ENCODE results near the gene CKMT2. TPM values are rescaled to one million over a fixed set of nuclear protein-coding genes. Genes with fewer than 3 reads are reported as not detected.
"Not testable (repeated sequence)": the region's sequence is repeated elsewhere in the genome, so short reads cannot be mapped to it uniquely, and the experiment has no call there.

Gene CKMT2
- total RNA-seq, 4 donors from 2014 or later, result 5.2 to 17.0 (median 8.4) TPM

- ATAC-seq (ENCODE audit: low FRiP score) (no peak), DNase-seq (ENCODE audit: low spot score) (no peak)
- no peak for TF ChIP-seq CTCF (IDR thresholded peaks at IDR 0.05)
Observed at GRCh38 chr5:81283976-81284375, 50.9 kb downstream of the CKMT2 start.

GRCh38 chr5:81286059-81286617, 53.0 kb downstream of the CKMT2 start:
- no peak for TF ChIP-seq CTCF (IDR thresholded peaks at IDR 0.05)
- ATAC-seq (ENCODE audit: low FRiP score) (no peak), DNase-seq (ENCODE audit: low spot score) (no peak)

- DNase-seq (ENCODE audit: low spot score), result no peak
- no peak for TF ChIP-seq CTCF (IDR thresholded peaks at IDR 0.05)
- ATAC-seq (ENCODE audit: low FRiP score), result no peak
Observed at GRCh38 chr5:81288021-81288433, 54.9 kb downstream of the CKMT2 start.

GRCh38 chr5:81290146-81290545, 57.0 kb downstream of the CKMT2 start:
- ATAC-seq (ENCODE audit: low FRiP score) (no peak), DNase-seq (ENCODE audit: low spot score) (no peak)
- TF ChIP-seq CTCF (IDR thresholded peaks at IDR 0.05), result no peak

- ATAC-seq (ENCODE audit: low FRiP score), result no peak
- TF ChIP-seq CTCF (IDR thresholded peaks at IDR 0.05), result no peak
Observed at GRCh38 chr5:81292130-81292529, 59.0 kb downstream of the CKMT2 start.

GRCh38 chr5:81294021-81294420, 60.9 kb downstream of the CKMT2 start:
- DNase-seq (ENCODE audit: low spot score); ATAC-seq (ENCODE audit: low FRiP score): not testable (repeated sequence)

More at GRCh38 chr5:81292130-81292529, 59.0 kb downstream of the CKMT2 start:
- DNase-seq (ENCODE audit: low spot score), result no peak

- DNase-seq (ENCODE audit: low spot score) (no peak), ATAC-seq (ENCODE audit: low FRiP score) (no peak)
Observed at GRCh38 chr5:81297531-81297930, 64.4 kb downstream of the CKMT2 start.

More at GRCh38 chr5:81297531-81297930, 64.4 kb downstream of the CKMT2 start:
- TF ChIP-seq CTCF (IDR thresholded peaks at IDR 0.05), result no peak
